ENCODE results near the gene GRM8.

GRCh38 chr7:126698446-126698845 lies 554.3 kb downstream of the GRM8 start:
- TF ChIP-seq EZH2phosphoT487 (IDR thresholded peaks at IDR 0.05; ENCODE audit: insufficient read depth, low read depth), result no peak
- TF ChIP-seq EZH2 (IDR thresholded peaks at IDR 0.05; ENCODE audit: insufficient read depth, poor library complexity, severe bottlenecking), result no peak

All from GM23248 (cell line).